Heart left ventricle (tissue), 16 donors: ENCODE measurements around the gene PTPRH. TPM values are rescaled to one million over a fixed set of nuclear protein-coding genes. Genes with fewer than 3 reads are reported as not detected.

ENCODE experiments used
- ATAC-seq, 4 donors: fragments of 200-7000 bp; cut with Tn5 transposase; one replicate each; pipeline ENCODE4 v1.9.1; 2020 to 2022; ENCODE audit warnings: moderate library complexity in 4 of 4, mild to moderate bottlenecking in 3 of 4, moderate number of reproducible peaks in 1 of 4
- DNase-seq, 5 donors: peaks; one replicate each; pipeline ENCODE4 v3.0.0-alpha.2; 2020
- H3K27ac ChIP-seq, 12 donors: fragments of 200-600 bp; sonication (generic) in 4 of 12; one replicate each; pipeline versions ENCODE4 v1.5.0 to v1.8.0; 2016 to 2022; ENCODE audit warnings: mild to moderate bottlenecking in 2 of 12
- H3K27me3 ChIP-seq, 9 donors: fragments of 200-600 bp; sonication (generic) in 2 of 9; one replicate each; pipeline versions ENCODE4 v1.5.1 to v1.8.0; 2016 to 2022; ENCODE audit warnings: mild to moderate bottlenecking in 3 of 9
- H3K36me3 ChIP-seq, 9 donors: fragments of 200-600 bp; sonication (generic) in 2 of 9; one replicate each; pipeline versions ENCODE4 v1.5.0 to v1.8.0; 2018 to 2022; ENCODE audit warnings: mild to moderate bottlenecking in 2 of 9
- H3K4me1 ChIP-seq, 12 donors: fragments of 200-600 bp; sonication (generic) in 4 of 12; one replicate each; pipeline versions ENCODE4 v1.5.0 to v1.8.0; 2016 to 2022; ENCODE audit warnings: mild to moderate bottlenecking in 3 of 12
- H3K4me3 ChIP-seq, 12 donors: fragments of 200-600 bp; sonication (generic) in 4 of 12; one replicate each; pipeline versions ENCODE4 v1.5.0 to v1.8.0; 2017 to 2022; ENCODE audit warnings: mild to moderate bottlenecking in 9 of 12, moderate library complexity in 4 of 12
- H3K9me3 ChIP-seq, 12 donors: fragments of 200-600 bp; sonication (generic) in 4 of 12; one replicate each; pipeline versions ENCODE4 v1.5.0 to v1.8.0; 2016 to 2022; ENCODE audit warnings: mild to moderate bottlenecking in 1 of 12
- CTCF ChIP-seq, 12 donors: fragments of 200-600 bp; sonication (generic) in 4 of 12; IDR thresholded peaks; one replicate each; pipeline versions ENCODE4 v1.5.0 to v1.8.0; 2018 to 2022; ENCODE audit warnings: antibody characterized with exemption in 12 of 12, mild to moderate bottlenecking in 5 of 12
- POLR2A ChIP-seq, 2 donors: fragments of 450-650 bp; IDR thresholded peaks; one replicate each; pipeline ENCODE4 v1.6.1; 2017; ENCODE audit warnings: antibody characterized with exemption in 2 of 2, mild to moderate bottlenecking in 2 of 2, moderate library complexity in 2 of 2
- WGBS, 4 donors: extraction: QIAGEN DNeasy Blood & Tissue Kit in 2 of 4; methylation state at CpG; one replicate each; pipeline versions ENCODE4 v1.1.5 to v1.1.7; 2013 to 2018; 5-methylcytosine and 5-hydroxymethylcytosine counted together
- intact Hi-C, 10 donors: fragments of 100-400 bp; cut with DNase I; formaldehyde crosslinking; loops; one replicate each; pipeline versions ENCODE4 v1.11.1 to v1.14.2; 2022
- microRNA-seq, 4 donors: library from miRNA; unstranded; fragments of <30 nt; microRNA quantifications; one replicate each; pipeline versions ENCODE4 to v1.2.0, GENCODE V29; 2017 to 2020
- polyA plus RNA-seq, 2 donors: library from polyadenylated mRNA; stranded (reverse); fragments of 200-250 nt; gene quantifications; one replicate each; pipeline ENCODE4 v1.2.3, GENCODE V29; 2013
- total RNA-seq, 9 donors: library from RNA; depleted of rRNA in 2 of 9; stranded (reverse); fragments of >200 nt in 2 of 9; fragmentation: NEBNext Ultra II Directional in 3 of 9; extraction: Animal tissue kit (Norgen Biotek cat#: 25700) in 3 of 9; gene quantifications; one replicate each; pipeline versions ENCODE4 v1.1.0 to v1.2.4, GENCODE V29; 2016 to 2023
- donor health status: ischemic (EF 13 %, LVEDD 7.1; RV severe dilation, severe dysfunction).
- donor health status: healthy with polysubstance abuse.
- donor health status: DM: no; HTN: yes; CAD: no.
- donor health status: DM: no; HTN: no; CAD: no.
- donor health status: ischemic (EF 25% LVEDD 6.9; RV normal size, moderate dysfunction).
- donor health status: ischemic (EF 25% LVEDD 5.7; RV mildly dilated, moderate dysfunction).
- donor health status: healthy.
- donor health status: DM: yes; HTN: yes; CAD: no.
- donor health status: ischemic (EF 35%, LVEDD 5.7; RV mildly dilated, moderate dysfunction).
- donor health status: nonischemic (EF 11% LVEDD 7.7; RV severe dilation, severe dysfunction).
- donor health status: DM: yes; HTN: yes; CAD: no.
- donor health status: PGD.
- donor health status: ischemic (EF 29% LVEDD 5.4; RV normal size, mild dysfunction).
- donor health status: nonischemic (EF 23%, LVEDD 6.1; RV moderate dilation, normal function).

Gene PTPRH
- total and polyA plus RNA-seq, 11 donors = 0.75 to 11.4 (median 2.3) TPM

GRCh38 chr19:55132453-55133129, 76.7 kb downstream of the PTPRH start:
- DNase-seq (no peak), ATAC-seq (no peak)
- no peaks in the 10 kb centered on the region for H3K4me1 ChIP-seq
- WGBS, 4 donors = 52 to 56% (median 54%) methylated on average over 14 of the region's 14 CpGs
- H3K27me3 ChIP-seq = peaks cover 0 to 20% (median 0%) of the 10 kb centered on the region in 9 donors
- peaks cover 0 to 43% (median 13%) of the 10 kb centered on the region in 9 donors for H3K36me3 ChIP-seq
- H3K4me3 ChIP-seq = no peak overlapping the region
- intact Hi-C loops = loop anchor here in 1 of 10 donors (10.0 kb wide), 1 partner anchor 372 kb away; no protein-coding TSS in a partner anchor
- no peaks in the 10 kb centered on the region for H3K9me3 ChIP-seq
- no peak overlapping the region for H3K27ac ChIP-seq
- TF ChIP-seq CTCF (IDR thresholded peaks at IDR 0.05) = peak in 4 of 12 donors; percentile 23 to 43 (median 29)
- no peak for TF ChIP-seq POLR2A (IDR thresholded peaks at IDR 0.05)

- H3K27me3 ChIP-seq = peaks cover 0 to 14% (median 0%) of the 10 kb centered on the region in 9 donors
- WGBS, 4 donors = 81 to 88% (median 83%) methylated on average over 16 of the region's 16 CpGs
- H3K27ac ChIP-seq = no peak overlapping the region
- no peak for TF ChIP-seq POLR2A (IDR thresholded peaks at IDR 0.05)
- TF ChIP-seq CTCF (IDR thresholded peaks at IDR 0.05) = no peak
- intact Hi-C loops = loop anchor here in 1 of 10 donors (10.0 kb wide), 1 partner anchor 373 kb away; no protein-coding TSS in a partner anchor
- DNase-seq = no peak
- H3K4me3 ChIP-seq = no peak overlapping the region
- ATAC-seq = no peak
- peaks cover 0 to 37% (median 13%) of the 10 kb centered on the region in 9 donors for H3K36me3 ChIP-seq
- H3K4me1 ChIP-seq = no peaks in the 10 kb centered on the region
- H3K9me3 ChIP-seq = no peaks in the 10 kb centered on the region
Measured at GRCh38 chr19:55131421-55131820, 77.9 kb downstream of the PTPRH start.

Small RNAs within 50 kb of the gene (microRNA-seq; reads per million reads assigned to microRNA genes)
- 0 to 3.1 (median 1.5) reads per million in 4 donors for gene MIR6802
- gene MIR6803 = 0.60 to 11.4 (median 6.0) reads per million in 4 donors
- gene MIR6804 = 0 to 1.2 (median 0.95) reads per million in 4 donors

Other genes starting within 250 kb of the PTPRH start
- gene NLRP2, start 243.1 kb downstream of the PTPRH start, total RNA-seq = 1 to 10 TPM in 1 of 9 donors, under 1 TPM in 4, not detected in 4; 0.12 to 5.5 (median 0.79) TPM
- gene NLRP2, start 243.1 kb downstream of the PTPRH start, polyA plus RNA-seq = under 1 TPM in 1 of 2 donors, not detected in 1; 0.07 TPM
- 1 to 10 TPM in 1 of 9 donors, under 1 TPM in 7, not detected in 1; 0.24 to 1.7 (median 0.51) TPM for gene GP6, start 171.2 kb downstream of the PTPRH start, total RNA-seq
- gene GP6, start 171.2 kb downstream of the PTPRH start, polyA plus RNA-seq = under 1 TPM; 0.65 to 0.88 TPM
- 10 to 100 TPM; 29.3 to 60.7 (median 43.0) TPM for gene RDH13, start 146.4 kb downstream of the PTPRH start, total RNA-seq
- gene RDH13, start 146.4 kb downstream of the PTPRH start, polyA plus RNA-seq = 10 to 100 TPM; 34.6 to 37.9 TPM
- 10 to 100 TPM in 1 of 9 donors, 1 to 10 TPM in 5, under 1 TPM in 3; 0.44 to 25.5 (median 1.5) TPM for gene EPS8L1, start 133.6 kb downstream of the PTPRH start, total RNA-seq
- gene EPS8L1, start 133.6 kb downstream of the PTPRH start, polyA plus RNA-seq = 1 to 10 TPM; 3.0 to 3.3 TPM
- 100 to 1,000 TPM; 116 to 324 (median 209) TPM for gene PPP1R12C, start 91.9 kb downstream of the PTPRH start, total RNA-seq
- gene PPP1R12C, start 91.9 kb downstream of the PTPRH start, polyA plus RNA-seq = 100 to 1,000 TPM; 230 to 264 TPM
- 100 to 1,000 TPM in 3 of 9 donors, 10 to 100 TPM in 6; 18.7 to 192 (median 58.6) TPM for gene TNNT1, start 60.3 kb downstream of the PTPRH start, total RNA-seq
- 100 to 1,000 TPM in 1 of 2 donors, 10 to 100 TPM in 1; 23.8 to 264 TPM for gene TNNT1, start 60.3 kb downstream of the PTPRH start, polyA plus RNA-seq
- gene TNNI3, start 51.8 kb downstream of the PTPRH start, total RNA-seq = over 10,000 TPM in 3 of 9 donors, 1,000 to 10,000 TPM in 6; 1,912 to 14,347 (median 9,662) TPM
- gene TNNI3, start 51.8 kb downstream of the PTPRH start, polyA plus RNA-seq = over 10,000 TPM in 1 of 2 donors, 1,000 to 10,000 TPM in 1; 3,704 to 34,502 TPM
- gene DNAAF3, start 42.9 kb downstream of the PTPRH start, total RNA-seq = 1 to 10 TPM in 7 of 9 donors, under 1 TPM in 2; 0.56 to 5.7 (median 2.1) TPM
- gene DNAAF3, start 42.9 kb downstream of the PTPRH start, polyA plus RNA-seq = 1 to 10 TPM; 1.8 to 4.4 TPM
- gene SYT5, start 29.2 kb downstream of the PTPRH start, total RNA-seq = under 1 TPM in 1 of 9 donors, not detected in 8; 0.15 TPM
- not detected for gene SYT5, start 29.2 kb downstream of the PTPRH start, polyA plus RNA-seq
- 1 to 10 TPM in 8 of 9 donors, under 1 TPM in 1; 0.64 to 2.5 (median 1.9) TPM for gene TMEM86B, start 19.3 kb upstream of the PTPRH start, total RNA-seq
- gene TMEM86B, start 19.3 kb upstream of the PTPRH start, polyA plus RNA-seq = 1 to 10 TPM; 2.7 to 3.1 TPM
- 10 to 100 TPM; 28.6 to 59.9 (median 41.1) TPM for gene PPP6R1, start 49.5 kb upstream of the PTPRH start, total RNA-seq
- 10 to 100 TPM; 34.7 to 60.4 TPM for gene PPP6R1, start 49.5 kb upstream of the PTPRH start, polyA plus RNA-seq
- gene HSPBP1, start 70.6 kb upstream of the PTPRH start, total RNA-seq = 10 to 100 TPM; 25.7 to 42.0 (median 30.6) TPM
- 10 to 100 TPM; 56.4 to 76.0 TPM for gene HSPBP1, start 70.6 kb upstream of the PTPRH start, polyA plus RNA-seq
- 1 to 10 TPM; 2.0 to 7.4 (median 3.6) TPM for gene BRSK1, start 74.5 kb upstream of the PTPRH start, total RNA-seq
- 1 to 10 TPM; 1.6 to 1.8 TPM for gene BRSK1, start 74.5 kb upstream of the PTPRH start, polyA plus RNA-seq
- 10 to 100 TPM in 1 of 9 donors, 1 to 10 TPM in 4, under 1 TPM in 3, not detected in 1; 0.43 to 14.1 (median 1.2) TPM for gene TMEM150B, start 115.8 kb upstream of the PTPRH start, total RNA-seq
- under 1 TPM; 0.72 to 0.79 TPM for gene TMEM150B, start 115.8 kb upstream of the PTPRH start, polyA plus RNA-seq
- gene KMT5C, start 130.4 kb upstream of the PTPRH start, total RNA-seq = 10 to 100 TPM in 1 of 9 donors, 1 to 10 TPM in 8; 3.6 to 10.8 (median 7.2) TPM
- gene KMT5C, start 130.4 kb upstream of the PTPRH start, polyA plus RNA-seq = 1 to 10 TPM; 3.3 to 6.2 TPM
- under 1 TPM in 1 of 9 donors, not detected in 8; 0.16 TPM for gene COX6B2, start 145.2 kb upstream of the PTPRH start, total RNA-seq
- gene COX6B2, start 145.2 kb upstream of the PTPRH start, polyA plus RNA-seq = not detected
- gene GARIN5B, start 153.8 kb upstream of the PTPRH start, total RNA-seq = not detected
- not detected for gene GARIN5B, start 153.8 kb upstream of the PTPRH start, polyA plus RNA-seq
- gene IL11, start 161.0 kb upstream of the PTPRH start, total RNA-seq = under 1 TPM in 2 of 9 donors, not detected in 7; 0.11 to 0.43 TPM
- under 1 TPM in 1 of 2 donors, not detected in 1; 0.25 TPM for gene IL11, start 161.0 kb upstream of the PTPRH start, polyA plus RNA-seq
- not detected for gene TMEM190, start 167.3 kb upstream of the PTPRH start, total RNA-seq
- not detected for gene TMEM190, start 167.3 kb upstream of the PTPRH start, polyA plus RNA-seq
- gene TMEM238, start 174.8 kb upstream of the PTPRH start, total RNA-seq = 1 to 10 TPM in 2 of 9 donors, under 1 TPM in 5, not detected in 2; 0.35 to 2.2 (median 0.56) TPM
- not detected for gene TMEM238, start 174.8 kb upstream of the PTPRH start, polyA plus RNA-seq
- 1,000 to 10,000 TPM in 1 of 9 donors, 100 to 1,000 TPM in 8; 196 to 1,019 (median 565) TPM for gene RPL28, start 176.4 kb upstream of the PTPRH start, total RNA-seq
- gene RPL28, start 176.4 kb upstream of the PTPRH start, polyA plus RNA-seq = 1,000 to 10,000 TPM in 1 of 2 donors, 100 to 1,000 TPM in 1; 768 to 1,391 TPM
- 10 to 100 TPM; 16.5 to 51.8 (median 29.1) TPM for gene UBE2S, start 198.3 kb upstream of the PTPRH start, total RNA-seq
- gene UBE2S, start 198.3 kb upstream of the PTPRH start, polyA plus RNA-seq = 10 to 100 TPM; 10.9 to 27.3 TPM
- gene SHISA7, start 233.8 kb upstream of the PTPRH start, total RNA-seq = not detected
- gene SHISA7, start 233.8 kb upstream of the PTPRH start, polyA plus RNA-seq = not detected